HuH-7.5 (cell line): ENCODE measurements around the gene GMPPA.

Source experiments
- DNase-seq: peaks from one replicate; pipeline ENCODE4 v3.0.0; 2011; ENCODE audit warnings: low spot score

Gene GMPPA

DNA sequence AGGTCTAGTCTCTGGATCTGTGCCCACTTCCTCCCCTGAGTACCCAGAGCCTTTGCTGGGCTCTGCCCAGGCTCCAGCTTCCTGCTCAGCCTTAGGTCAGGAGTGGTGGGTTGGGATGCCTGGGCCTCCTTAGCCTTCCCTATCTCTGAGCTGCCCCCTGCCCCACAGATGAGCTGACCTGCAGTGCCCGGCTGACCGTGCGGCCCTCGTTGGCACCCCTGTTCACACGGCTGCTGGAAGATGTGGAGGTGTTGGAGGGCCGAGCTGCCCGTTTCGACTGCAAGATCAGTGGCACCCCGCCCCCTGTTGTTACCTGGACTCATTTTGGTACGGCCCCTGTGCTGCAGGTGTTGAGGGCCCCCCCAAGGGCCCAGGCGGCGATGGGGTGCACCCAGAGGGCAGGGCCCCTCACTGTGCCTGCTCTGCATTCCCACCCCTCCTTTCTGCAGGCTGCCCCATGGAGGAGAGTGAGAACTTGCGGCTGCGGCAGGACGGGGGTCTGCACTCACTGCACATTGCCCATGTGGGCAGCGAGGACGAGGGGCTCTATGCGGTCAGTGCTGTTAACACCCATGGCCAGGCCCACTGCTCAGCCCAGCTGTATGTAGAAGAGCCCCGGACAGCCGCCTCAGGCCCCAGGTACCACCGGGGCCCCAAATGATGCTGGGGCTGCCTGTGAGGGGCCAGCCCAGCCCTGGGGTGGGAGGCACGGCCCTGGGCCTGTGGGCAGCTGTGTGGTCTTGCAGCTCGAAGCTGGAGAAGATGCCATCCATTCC is 30.1 kb upstream of the GMPPA start:
- DNase-seq: no peak

DNA sequence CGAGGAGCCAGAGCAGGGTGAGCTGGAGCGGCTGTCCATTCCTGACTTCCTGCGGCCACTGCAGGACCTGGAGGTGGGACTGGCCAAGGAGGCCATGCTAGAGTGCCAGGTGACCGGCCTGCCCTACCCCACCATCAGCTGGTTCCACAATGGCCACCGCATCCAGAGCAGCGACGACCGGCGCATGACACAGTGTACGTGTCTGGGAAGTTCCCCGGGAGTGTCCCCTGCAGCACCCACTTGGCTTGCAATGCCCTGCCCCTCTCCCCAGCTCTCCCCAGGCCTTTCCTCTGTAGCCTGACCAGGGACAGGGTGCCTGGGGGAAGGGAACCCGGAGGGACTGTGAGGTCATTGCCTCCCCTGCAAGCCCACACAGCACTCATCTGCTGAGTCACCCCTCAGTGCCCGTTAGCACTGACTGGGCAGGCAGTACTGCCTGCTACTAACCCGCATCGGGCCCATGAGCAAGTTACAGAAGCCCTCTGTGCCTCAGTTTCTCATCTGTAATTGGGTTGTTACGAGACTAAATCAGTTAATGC is 29.4 kb upstream of the GMPPA start:
- DNase-seq: no peak

DNA sequence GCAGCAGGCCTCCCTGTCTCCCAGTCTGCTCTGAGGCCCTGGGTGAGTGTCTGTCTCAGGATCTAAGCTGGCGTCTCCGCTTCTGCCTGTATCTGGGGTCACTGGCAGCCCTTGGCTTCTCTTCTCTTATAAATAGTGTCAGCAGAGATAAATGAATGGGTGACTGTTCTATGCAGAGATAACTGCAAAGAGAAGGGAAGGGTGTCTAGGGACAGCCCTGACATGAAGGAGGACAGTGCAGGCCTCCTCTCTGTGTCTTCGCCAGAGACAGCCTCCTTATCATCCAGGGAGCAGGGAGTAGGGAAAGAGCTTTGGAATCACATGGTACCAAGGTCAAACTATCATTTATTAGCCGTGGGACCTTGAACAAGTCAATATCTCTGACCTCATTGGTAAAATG is 28.3 kb upstream of the GMPPA start:
- DNase-seq: no peak

DNA sequence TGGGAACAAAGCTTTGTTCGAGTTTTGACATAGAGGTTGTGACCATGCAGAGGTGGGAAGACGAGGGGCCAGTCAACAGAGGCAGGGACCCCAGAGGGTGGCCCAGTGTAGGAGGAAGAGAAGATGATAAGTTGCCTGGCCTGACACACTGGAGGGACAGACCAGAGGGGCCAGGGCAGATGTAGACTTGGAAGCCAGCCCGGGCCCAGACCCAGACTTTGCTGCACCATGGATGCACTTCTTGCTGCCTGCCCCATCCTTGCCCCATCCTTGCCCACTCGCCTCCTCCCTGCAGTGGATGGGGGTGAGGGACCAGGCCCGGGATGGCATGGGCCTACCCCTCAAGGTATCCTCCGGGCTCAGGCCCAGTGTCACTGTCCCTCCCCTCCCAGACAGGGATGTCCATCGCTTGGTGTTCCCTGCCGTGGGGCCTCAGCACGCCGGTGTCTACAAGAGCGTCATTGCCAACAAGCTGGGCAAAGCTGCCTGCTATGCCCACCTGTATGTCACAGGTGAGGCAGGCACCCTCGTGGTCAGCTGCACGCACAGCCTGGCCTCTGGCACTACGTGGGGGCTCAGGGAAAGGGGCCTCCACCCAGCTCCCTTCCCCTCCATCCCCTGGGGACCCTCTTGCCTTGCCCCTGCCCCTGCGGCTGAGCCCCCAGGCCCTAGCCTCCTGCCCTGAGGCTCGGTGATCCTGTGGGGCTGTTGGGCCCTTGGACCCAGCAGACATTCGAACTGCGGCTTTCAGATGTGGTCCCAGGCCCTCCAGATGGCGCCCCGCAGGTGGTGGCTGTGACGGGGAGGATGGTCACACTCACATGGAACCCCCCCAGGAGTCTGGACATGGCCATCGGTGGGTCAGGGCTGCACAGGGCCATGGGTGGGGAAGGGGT is 27.0 kb upstream of the GMPPA start:
- DNase-seq: no peak

DNA sequence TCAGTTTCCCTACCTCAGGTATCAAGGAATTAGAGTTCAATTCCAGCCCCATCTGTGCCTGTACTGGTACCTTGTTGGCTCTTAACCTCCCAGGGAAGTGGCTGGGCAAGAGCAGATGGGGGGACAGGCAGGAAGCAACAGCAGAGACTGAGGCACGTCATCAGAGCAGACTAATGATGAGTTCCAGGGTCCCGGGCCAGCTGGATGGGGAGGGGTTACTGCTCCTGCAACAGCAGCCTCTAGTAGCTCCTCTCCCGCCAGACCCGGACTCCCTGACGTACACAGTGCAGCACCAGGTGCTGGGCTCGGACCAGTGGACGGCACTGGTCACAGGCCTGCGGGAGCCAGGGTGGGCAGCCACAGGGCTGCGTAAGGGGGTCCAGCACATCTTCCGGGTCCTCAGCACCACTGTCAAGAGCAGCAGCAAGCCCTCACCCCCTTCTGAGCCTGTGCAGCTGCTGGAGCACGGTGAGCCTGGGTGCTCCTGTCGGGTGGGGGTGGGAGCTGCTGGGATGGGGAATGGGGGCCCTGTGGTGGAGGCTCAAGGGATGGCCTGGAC is 26.0 kb upstream of the GMPPA start:
- DNase-seq: no peak

DNA sequence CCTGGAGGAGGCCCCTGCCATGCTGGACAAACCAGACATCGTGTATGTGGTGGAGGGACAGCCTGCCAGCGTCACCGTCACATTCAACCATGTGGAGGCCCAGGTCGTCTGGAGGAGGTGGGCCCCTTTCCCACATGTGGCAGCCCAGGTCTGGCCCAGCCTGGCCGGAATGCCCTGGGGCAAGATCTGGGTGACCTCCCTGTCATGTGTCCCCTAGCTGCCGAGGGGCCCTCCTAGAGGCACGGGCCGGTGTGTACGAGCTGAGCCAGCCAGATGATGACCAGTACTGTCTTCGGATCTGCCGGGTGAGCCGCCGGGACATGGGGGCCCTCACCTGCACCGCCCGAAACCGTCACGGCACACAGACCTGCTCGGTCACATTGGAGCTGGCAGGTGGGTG is 25.2 kb upstream of the GMPPA start:
- DNase-seq: no peak

DNA sequence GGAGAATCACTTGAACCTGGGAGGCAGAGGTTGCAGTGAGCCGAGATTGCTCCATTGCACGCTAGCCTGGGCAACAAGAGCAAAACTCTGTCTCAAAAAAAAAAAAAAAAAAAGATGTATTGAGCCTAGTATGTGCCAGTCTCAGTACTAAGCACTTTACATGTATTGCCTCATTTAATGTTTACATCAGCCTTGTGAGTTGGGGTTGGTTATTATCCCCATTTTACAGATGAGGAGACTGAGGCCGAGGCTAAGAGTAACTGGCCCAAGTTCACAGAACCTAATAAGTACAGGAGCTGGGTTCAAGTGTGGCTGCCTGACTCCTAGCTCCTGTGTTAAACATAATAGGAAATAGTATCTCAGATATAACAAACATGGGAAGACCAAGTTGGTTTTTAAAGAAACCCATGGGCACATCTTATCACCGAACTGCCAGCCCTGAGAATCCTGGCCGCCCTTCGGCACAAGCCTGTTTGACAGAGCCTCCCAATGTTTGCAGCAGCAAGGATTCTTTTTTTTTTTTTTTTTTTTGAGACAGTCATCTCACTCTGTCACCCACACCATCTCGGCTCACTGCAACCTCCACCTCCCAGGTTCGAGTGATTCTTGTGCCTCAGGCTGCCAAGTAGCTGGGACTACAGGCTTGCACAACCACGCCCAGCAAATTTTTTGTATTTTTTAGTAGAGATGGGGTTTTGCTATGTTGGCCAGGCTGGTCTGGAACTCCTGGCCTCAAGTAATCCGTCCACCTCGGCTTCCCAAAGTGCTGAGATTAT is 24.2 kb upstream of the GMPPA start:
- DNase-seq: no peak

DNA sequence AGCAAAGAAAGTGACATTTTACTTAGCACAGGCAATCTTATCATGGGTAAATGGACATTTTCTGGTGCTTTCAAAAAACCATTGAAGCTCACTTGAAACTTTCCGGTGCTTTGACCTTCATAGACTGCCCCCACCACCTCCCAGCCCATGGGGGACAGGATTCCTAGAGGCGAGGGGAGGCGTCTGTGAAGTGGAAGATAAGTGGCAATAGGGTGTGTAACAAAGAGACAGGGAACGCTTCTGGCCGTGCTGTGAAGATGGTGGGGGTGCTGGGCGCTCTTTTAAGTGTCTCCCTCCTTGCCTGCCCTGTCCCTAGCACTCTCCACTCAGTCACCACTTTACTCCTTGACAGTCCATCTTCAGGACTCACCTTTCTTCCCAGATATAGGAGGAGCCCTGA is 23.4 kb upstream of the GMPPA start:
- DNase-seq: no peak

DNA sequence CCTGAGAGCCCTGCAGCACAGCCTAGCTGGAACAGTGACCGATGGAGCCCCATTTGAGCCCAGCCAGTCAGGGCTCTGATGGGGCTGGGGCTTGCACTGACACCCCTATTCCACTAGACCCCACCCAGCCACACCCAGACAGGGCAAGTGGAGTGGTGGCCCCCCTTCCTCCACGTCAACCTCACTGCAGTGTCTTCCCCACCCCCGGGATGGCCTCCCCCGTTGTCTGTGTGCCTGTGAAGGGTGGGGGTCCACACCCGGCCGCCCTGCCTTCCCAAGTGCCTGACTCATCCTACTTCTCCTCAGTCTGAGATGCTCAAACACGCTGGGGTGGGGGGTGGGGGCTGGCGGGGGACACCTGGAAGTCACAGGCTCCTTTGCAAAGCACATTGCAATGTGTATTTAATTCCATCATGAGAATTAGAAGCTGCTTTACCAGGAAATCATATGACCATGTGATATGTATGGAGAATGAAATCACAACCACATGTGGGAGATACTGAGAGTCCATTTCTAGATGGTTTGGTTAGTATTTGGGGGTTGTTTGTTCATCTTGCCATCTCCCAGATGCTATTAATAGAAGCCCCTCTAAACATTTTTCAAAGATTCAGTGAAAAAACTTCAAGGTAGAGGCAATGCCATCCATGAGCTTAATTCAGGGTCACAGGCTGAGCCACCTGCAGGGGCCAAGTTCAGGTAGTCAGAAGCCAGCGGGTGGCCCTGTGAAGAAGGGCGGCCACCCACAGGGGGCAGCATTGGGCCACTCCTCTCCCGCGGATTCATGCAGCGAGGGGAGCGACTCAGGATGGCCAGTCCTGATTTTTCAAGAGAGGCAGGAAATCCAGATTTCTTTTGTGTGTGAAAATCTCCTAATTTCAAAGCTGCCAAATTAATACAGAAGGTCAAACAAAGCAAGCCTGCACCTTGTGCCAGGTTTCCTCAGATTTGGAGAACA is 22.7 kb upstream of the GMPPA start:
- DNase-seq: peak; percentile 91

DNA sequence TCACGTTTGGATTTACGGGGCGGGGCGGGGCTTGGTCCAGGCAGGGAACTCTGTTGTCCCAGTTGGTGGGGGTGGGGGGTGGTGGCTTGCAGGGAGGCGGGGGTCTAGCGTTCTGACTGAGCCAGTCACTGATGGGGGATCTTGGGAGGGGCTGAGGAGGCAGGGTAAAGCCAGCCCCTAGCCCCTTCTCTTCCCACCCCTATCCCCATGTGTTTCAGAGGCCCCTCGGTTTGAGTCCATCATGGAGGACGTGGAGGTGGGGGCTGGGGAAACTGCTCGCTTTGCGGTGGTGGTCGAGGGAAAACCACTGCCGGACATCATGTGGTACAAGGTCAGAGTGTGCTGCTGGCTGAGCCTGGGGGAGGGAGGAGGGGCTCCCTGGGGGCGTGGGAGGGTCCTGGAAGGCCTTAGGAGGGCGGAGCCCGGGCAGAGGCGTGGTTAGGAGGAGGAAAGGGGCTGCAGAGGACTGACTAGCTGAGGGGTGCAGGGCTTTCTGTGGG is 22.0 kb upstream of the GMPPA start:
- DNase-seq: no peak

DNA sequence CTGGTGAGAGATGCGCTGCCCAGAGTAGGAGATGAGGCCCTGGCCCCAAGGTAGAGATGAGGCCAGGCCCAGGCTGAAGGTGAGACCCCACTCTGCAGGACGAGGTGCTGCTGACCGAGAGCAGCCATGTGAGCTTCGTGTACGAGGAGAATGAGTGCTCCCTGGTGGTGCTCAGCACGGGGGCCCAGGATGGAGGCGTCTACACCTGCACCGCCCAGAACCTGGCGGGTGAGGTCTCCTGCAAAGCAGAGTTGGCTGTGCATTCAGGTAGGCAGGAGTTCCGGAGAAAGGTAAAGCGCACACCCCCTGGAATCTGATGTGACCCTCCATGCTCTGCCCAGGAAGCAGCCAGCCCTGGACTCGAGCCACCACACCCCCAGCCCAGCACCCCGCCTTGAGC is 21.5 kb upstream of the GMPPA start:
- no peak for DNase-seq

DNA sequence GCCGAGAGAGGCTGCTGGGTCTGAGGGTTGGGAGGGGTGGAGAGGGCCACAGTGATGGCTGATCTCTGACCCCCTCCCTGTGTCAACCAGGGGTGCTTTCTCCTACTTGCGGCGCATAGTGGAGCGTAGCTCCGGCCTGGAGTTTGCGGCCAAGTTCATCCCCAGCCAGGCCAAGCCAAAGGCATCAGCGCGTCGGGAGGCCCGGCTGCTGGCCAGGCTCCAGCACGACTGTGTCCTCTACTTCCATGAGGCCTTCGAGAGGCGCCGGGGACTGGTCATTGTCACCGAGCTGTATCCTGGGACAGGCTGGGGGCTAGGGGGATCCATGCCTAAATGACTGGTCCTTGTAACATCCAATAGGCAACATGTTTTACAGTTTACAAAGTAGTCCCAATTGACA is 20.9 kb upstream of the GMPPA start:
- DNase-seq: no peak

DNA sequence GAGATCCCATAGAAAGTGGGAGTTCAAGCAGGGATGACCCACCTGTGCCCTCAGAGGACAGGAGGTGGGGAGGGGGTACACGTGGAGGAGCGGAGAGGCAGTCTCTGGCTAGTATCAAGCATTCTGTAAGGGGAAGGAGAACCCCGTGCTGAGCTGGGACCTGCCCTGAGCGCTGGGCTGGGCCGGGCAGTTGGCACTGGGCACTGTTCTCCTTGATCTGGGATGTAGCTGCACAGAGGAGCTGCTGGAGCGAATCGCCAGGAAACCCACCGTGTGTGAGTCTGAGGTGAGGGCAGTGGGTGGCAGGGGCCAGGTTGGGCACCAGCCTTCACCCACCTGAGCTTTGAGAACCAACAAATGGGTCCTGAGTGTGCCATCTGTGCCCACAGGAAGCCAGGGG is 19.8 kb upstream of the GMPPA start:
- DNase-seq: no peak

DNA sequence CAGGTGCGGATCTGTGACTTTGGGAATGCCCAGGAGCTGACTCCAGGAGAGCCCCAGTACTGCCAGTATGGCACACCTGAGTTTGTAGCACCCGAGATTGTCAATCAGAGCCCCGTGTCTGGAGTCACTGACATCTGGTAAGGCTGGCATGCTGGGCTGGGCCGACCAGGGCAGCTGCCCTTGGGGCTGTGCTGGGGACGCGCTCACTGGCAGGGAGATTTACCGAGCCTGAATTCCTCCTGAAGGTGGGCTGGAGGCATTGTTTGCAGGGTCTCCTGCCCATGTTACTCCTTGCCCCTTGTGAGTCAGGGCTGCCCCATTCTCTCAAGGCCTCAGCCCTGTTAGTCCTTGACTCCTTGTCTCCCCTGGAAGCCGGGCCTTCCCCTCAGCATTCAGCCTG is 18.7 kb upstream of the GMPPA start:
- DNase-seq: no peak

DNA sequence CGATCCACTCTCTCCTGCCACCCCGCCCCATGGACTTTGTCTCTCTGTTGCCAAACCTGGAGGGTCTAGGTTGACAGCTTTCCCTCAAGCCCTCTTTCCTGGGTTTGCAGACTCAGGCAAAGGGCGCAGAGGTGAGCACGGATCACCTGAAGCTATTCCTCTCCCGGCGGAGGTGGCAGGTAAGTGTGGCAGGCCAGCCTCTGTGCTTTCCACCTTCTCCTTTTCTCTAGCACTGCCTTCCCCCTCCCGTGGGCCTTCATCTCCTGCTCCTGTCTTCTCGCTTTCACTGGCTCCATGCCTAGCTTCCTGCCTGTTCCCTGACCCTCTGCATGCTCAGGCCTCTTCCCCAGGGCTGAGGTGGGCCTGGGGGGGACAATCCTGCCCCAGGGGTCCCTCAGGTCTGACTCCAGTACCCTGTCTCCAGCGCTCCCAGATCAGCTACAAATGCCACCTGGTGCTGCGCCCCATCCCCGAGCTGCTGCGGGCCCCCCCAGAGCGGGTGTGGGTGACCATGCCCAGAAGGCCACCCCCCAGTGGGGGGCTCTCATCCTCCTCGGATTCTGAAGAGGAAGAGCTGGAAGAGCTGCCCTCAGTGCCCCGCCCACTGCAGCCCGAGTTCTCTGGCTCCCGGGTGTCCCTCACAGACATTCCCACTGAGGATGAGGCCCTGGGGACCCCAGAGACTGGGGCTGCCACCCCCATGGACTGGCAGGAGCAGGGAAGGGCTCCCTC is 15.9 kb upstream of the GMPPA start:
- no peak for DNase-seq

DNA sequence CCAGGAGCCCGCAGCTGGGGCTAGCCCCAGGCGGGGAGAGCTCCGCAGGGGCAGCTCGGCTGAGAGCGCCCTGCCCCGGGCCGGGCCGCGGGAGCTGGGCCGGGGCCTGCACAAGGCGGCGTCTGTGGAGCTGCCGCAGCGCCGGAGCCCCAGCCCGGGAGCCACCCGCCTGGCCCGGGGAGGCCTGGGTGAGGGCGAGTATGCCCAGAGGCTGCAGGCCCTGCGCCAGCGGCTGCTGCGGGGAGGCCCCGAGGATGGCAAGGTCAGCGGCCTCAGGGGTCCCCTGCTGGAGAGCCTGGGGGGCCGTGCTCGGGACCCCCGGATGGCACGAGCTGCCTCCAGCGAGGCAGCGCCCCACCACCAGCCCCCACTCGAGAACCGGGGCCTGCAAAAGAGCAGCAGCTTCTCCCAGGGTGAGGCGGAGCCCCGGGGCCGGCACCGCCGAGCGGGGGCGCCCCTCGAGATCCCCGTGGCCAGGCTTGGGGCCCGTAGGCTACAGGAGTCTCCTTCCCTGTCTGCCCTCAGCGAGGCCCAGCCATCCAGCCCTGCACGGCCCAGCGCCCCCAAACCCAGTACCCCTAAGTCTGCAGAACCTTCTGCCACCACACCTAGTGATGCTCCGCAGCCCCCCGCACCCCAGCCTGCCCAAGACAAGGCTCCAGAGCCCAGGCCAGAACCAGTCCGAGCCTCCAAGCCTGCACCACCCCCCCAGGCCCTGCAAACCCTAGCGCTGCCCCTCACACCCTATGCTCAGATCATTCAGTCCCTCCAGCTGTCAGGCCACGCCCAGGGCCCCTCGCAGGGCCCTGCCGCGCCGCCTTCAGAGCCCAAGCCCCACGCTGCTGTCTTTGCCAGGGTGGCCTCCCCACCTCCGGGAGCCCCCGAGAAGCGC is 15.0 kb upstream of the GMPPA start:
- no peak for DNase-seq

DNA sequence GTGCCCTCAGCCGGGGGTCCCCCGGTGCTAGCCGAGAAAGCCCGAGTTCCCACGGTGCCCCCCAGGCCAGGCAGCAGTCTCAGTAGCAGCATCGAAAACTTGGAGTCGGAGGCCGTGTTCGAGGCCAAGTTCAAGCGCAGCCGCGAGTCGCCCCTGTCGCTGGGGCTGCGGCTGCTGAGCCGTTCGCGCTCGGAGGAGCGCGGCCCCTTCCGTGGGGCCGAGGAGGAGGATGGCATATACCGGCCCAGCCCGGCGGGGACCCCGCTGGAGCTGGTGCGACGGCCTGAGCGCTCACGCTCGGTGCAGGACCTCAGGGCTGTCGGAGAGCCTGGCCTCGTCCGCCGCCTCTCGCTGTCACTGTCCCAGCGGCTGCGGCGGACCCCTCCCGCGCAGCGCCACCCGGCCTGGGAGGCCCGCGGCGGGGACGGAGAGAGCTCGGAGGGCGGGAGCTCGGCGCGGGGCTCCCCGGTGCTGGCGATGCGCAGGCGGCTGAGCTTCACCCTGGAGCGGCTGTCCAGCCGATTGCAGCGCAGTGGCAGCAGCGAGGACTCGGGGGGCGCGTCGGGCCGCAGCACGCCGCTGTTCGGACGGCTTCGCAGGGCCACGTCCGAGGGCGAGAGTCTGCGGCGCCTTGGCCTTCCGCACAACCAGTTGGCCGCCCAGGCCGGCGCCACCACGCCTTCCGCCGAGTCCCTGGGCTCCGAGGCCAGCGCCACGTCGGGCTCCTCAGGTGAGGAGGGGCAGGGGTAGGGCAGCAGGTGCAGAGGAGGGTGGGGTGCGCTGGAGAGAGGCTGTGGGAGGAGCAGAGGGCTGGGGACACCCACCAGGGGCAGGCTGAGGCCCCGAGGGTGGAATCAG is 14.1 kb upstream of the GMPPA start:
- DNase-seq: no peak

DNA sequence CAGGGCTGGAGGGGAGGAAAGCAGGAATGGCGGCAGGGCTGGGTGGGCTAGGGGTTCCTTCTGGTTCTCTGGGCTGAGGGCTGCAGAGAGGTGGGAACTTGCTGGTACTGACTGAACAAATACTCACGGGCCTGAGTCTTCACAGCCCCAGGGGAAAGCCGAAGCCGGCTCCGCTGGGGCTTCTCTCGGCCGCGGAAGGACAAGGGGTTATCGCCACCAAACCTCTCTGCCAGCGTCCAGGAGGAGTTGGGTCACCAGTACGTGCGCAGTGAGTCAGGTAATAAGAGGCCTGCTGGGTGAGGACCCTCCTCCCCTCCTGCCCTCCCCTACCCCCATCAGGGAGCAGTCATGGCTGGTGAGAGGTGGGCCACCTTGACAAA is 13.5 kb upstream of the GMPPA start:
- DNase-seq: no peak
